ENCODE data around the gene IL20RB.

DNA sequence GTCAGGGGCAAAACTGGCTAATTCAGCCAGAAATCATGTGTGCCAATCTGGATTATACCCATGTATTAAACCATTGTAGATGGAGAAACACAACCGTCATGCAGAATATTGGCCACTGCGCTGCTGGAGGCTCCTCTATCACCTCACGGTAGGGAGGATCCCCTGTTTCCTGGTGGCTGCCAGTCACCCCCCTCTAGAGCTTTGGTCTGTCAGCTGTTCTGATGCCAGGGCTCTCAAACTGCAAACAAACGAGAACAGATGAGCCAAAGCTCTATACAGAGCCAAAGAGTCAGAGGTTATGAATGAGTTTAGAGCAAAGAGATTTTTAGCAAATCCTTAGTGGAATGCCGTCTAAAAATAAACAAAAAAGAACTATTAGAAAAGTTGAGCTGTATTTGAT, 62.5 kb downstream of the IL20RB start:
- TF ChIP-seq, protein P1, sequence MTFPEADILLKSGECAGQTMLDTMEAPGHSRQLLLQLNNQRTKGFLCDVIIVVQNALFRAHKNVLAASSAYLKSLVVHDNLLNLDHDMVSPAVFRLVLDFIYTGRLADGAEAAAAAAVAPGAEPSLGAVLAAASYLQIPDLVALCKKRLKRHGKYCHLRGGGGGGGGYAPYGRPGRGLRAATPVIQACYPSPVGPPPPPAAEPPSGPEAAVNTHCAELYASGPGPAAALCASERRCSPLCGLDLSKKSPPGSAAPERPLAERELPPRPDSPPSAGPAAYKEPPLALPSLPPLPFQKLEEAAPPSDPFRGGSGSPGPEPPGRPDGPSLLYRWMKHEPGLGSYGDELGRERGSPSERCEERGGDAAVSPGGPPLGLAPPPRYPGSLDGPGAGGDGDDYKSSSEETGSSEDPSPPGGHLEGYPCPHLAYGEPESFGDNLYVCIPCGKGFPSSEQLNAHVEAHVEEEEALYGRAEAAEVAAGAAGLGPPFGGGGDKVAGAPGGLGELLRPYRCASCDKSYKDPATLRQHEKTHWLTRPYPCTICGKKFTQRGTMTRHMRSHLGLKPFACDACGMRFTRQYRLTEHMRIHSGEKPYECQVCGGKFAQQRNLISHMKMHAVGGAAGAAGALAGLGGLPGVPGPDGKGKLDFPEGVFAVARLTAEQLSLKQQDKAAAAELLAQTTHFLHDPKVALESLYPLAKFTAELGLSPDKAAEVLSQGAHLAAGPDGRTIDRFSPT (tag by site-specific recombination; IDR thresholded peaks at IDR 0.05) = no peak
- no peak for TF ChIP-seq PATZ1 (tag by site-specific recombination; IDR thresholded peaks at IDR 0.05)
- TF ChIP-seq, protein P2, sequence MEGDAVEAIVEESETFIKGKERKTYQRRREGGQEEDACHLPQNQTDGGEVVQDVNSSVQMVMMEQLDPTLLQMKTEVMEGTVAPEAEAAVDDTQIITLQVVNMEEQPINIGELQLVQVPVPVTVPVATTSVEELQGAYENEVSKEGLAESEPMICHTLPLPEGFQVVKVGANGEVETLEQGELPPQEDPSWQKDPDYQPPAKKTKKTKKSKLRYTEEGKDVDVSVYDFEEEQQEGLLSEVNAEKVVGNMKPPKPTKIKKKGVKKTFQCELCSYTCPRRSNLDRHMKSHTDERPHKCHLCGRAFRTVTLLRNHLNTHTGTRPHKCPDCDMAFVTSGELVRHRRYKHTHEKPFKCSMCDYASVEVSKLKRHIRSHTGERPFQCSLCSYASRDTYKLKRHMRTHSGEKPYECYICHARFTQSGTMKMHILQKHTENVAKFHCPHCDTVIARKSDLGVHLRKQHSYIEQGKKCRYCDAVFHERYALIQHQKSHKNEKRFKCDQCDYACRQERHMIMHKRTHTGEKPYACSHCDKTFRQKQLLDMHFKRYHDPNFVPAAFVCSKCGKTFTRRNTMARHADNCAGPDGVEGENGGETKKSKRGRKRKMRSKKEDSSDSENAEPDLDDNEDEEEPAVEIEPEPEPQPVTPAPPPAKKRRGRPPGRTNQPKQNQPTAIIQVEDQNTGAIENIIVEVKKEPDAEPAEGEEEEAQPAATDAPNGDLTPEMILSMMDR (tag by site-specific recombination; IDR thresholded peaks at IDR 0.05) = no peak
- TF ChIP-seq ZNF488 (tag by site-specific recombination; IDR thresholded peaks at IDR 0.05) = no peak
- TF ChIP-seq, protein P3, sequence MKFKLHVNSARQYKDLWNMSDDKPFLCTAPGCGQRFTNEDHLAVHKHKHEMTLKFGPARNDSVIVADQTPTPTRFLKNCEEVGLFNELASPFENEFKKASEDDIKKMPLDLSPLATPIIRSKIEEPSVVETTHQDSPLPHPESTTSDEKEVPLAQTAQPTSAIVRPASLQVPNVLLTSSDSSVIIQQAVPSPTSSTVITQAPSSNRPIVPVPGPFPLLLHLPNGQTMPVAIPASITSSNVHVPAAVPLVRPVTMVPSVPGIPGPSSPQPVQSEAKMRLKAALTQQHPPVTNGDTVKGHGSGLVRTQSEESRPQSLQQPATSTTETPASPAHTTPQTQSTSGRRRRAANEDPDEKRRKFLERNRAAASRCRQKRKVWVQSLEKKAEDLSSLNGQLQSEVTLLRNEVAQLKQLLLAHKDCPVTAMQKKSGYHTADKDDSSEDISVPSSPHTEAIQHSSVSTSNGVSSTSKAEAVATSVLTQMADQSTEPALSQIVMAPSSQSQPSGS (tag by site-specific recombination; IDR thresholded peaks at IDR 0.05; ENCODE audit: low read depth) = no peak
- no peak for TF ChIP-seq ZNF121 (tag by site-specific recombination; IDR thresholded peaks at IDR 0.05)

All from HEK293 (cell line).